ENCODE results near the gene HDAC5.

Gene HDAC5

DNA sequence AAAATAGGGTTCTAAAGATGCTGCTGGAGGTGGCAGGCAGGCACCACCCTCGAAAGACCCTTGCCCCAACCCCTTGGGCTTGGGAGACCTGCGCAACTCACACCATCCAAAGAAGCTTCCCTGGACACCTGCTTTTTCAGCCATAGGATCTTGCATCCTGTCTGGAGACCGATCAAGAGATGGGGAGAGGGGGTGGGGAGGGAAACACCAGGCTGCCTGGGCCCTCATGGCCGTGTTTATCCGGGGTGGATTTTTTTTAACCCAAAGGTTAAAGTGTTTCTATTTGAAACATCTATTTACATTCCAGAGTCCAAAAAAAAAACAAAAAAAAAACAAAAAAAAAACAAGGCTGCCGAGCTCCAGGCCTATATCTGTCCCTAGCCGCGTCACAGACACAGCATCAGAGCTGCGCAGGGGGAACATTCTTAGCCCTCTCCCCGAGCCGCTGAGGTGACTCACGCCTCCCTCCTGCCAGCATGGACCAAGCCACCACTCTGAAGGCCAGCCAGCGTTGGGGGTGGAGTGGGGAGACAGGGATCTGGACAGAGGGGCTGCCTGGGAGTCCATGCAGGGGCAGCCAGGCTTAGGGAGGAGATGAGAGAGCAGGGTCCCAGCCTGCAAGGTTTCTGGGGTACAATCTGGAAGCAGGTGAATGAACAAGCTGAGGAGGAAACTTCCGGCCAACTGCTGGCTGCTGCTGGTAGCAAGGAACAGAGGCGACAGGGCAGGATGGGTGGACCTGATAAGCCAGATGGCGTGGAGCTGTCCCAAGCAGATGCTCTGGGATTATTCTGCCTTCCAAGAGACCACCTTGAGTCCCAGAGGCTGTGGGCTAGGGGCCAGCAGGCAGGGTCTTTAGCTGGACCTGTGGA lies 14.8 kb downstream of the HDAC5 start:
- Histone ChIP-seq H3K4me3 (ENCODE audit: low read depth, low read length) (no peak overlapping the region), H3K27ac (ENCODE audit: extremely low read depth, low read depth, low read length) (no peak overlapping the region)
- POLR2A ChIA-PET: interaction anchor here (0.6 to 5.1 kb wide), 8 partner anchors 9 to 46 kb away, joined by 3 to 34 read pairs (median 3); partner anchors contain the start of genes HDAC5 and LSM12
- TF ChIP-seq ZNF391 (tag by site-specific recombination; IDR thresholded peaks at IDR 0.05; ENCODE audit: borderline replicate concordance, low read depth) (no peak), ZIC2 (tag by site-specific recombination; IDR thresholded peaks at IDR 0.05) (peak; percentile 58; the same call in 1 of the 2 replicates), ZNF121 (tag by site-specific recombination; IDR thresholded peaks at IDR 0.05) (peak; percentile 61; the same call in 1 of the 2 replicates), ZNF175 (tag by site-specific recombination; IDR thresholded peaks at IDR 0.05) (no peak), ZNF292 (tag by site-specific recombination; IDR thresholded peaks at IDR 0.05; ENCODE audit: borderline replicate concordance, low read depth) (no peak), ZNF239 (tag by site-specific recombination; IDR thresholded peaks at IDR 0.05) (no peak), ZFP37 (tag by site-specific recombination; IDR thresholded peaks at IDR 0.05) (no peak), OVOL3 (tag by site-specific recombination; IDR thresholded peaks at IDR 0.05) (no peak), ZBTB20 (tag by site-specific recombination; IDR thresholded peaks at IDR 0.05) (no peak), ZNF629 (tag by site-specific recombination; IDR thresholded peaks at IDR 0.05) (peak; percentile 45; the same call in 1 of the 2 replicates), ZNF16 (tag by site-specific recombination; IDR thresholded peaks at IDR 0.05; ENCODE audit: low read depth) (no peak), ZNF654 (tag by site-specific recombination; IDR thresholded peaks at IDR 0.05; ENCODE audit: low read depth) (no peak), ZNF366 (tag by site-specific recombination; conservative IDR thresholded peaks at IDR 0.05) (peak; percentile 60), ZNF623 (tag by site-specific recombination; IDR thresholded peaks at IDR 0.05) (no peak), GFI1B (tag by site-specific recombination; IDR thresholded peaks at IDR 0.05) (no peak), ZNF521 (tag by site-specific recombination; IDR thresholded peaks at IDR 0.05) (no peak), ZNF24 (tag by site-specific recombination; IDR thresholded peaks at IDR 0.05) (no peak), ZNF585B (tag by site-specific recombination; IDR thresholded peaks at IDR 0.05) (no peak), ZNF660 (tag by site-specific recombination; IDR thresholded peaks at IDR 0.05) (no peak), GLIS1 (tag by site-specific recombination; IDR thresholded peaks at IDR 0.05) (peak; percentile 62), SALL2 (tag by site-specific recombination; IDR thresholded peaks at IDR 0.05; ENCODE audit: borderline replicate concordance) (no peak)
- TF ChIP-seq, protein P1, sequence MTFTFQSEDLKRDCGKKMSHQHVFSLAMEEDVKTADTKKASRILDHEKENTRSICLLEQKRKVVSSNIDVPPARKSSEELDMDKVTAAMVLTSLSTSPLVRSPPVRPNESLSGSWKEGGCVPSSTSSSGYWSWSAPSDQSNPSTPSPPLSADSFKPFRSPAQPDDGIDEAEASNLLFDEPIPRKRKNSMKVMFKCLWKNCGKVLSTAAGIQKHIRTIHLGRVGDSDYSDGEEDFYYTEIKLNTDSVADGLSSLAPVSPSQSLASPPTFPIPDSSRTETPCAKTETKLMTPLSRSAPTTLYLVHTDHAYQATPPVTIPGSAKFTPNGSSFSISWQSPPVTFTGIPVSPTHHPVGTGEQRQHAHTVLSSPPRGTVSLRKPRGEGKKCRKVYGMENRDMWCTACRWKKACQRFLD (tag by site-specific recombination; IDR thresholded peaks at IDR 0.05): no peak
- TF ChIP-seq, protein P2, sequence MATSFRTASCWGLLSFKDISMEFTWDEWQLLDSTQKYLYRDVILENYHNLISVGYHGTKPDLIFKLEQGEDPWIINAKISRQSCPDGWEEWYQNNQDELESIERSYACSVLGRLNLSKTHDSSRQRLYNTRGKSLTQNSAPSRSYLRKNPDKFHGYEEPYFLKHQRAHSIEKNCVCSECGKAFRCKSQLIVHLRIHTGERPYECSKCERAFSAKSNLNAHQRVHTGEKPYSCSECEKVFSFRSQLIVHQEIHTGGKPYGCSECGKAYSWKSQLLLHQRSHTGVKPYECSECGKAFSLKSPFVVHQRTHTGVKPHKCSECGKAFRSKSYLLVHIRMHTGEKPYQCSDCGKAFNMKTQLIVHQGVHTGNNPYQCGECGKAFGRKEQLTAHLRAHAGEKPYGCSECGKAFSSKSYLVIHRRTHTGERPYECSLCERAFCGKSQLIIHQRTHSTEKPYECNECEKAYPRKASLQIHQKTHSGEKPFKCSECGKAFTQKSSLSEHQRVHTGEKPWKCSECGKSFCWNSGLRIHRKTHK (tag by site-specific recombination; IDR thresholded peaks at IDR 0.05): no peak
- TF ChIP-seq, protein P3, sequence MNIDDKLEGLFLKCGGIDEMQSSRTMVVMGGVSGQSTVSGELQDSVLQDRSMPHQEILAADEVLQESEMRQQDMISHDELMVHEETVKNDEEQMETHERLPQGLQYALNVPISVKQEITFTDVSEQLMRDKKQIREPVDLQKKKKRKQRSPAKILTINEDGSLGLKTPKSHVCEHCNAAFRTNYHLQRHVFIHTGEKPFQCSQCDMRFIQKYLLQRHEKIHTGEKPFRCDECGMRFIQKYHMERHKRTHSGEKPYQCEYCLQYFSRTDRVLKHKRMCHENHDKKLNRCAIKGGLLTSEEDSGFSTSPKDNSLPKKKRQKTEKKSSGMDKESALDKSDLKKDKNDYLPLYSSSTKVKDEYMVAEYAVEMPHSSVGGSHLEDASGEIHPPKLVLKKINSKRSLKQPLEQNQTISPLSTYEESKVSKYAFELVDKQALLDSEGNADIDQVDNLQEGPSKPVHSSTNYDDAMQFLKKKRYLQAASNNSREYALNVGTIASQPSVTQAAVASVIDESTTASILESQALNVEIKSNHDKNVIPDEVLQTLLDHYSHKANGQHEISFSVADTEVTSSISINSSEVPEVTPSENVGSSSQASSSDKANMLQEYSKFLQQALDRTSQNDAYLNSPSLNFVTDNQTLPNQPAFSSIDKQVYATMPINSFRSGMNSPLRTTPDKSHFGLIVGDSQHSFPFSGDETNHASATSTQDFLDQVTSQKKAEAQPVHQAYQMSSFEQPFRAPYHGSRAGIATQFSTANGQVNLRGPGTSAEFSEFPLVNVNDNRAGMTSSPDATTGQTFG (tag by site-specific recombination; IDR thresholded peaks at IDR 0.05; ENCODE audit: borderline replicate concordance): no peak
- TF ChIP-seq, protein P4, sequence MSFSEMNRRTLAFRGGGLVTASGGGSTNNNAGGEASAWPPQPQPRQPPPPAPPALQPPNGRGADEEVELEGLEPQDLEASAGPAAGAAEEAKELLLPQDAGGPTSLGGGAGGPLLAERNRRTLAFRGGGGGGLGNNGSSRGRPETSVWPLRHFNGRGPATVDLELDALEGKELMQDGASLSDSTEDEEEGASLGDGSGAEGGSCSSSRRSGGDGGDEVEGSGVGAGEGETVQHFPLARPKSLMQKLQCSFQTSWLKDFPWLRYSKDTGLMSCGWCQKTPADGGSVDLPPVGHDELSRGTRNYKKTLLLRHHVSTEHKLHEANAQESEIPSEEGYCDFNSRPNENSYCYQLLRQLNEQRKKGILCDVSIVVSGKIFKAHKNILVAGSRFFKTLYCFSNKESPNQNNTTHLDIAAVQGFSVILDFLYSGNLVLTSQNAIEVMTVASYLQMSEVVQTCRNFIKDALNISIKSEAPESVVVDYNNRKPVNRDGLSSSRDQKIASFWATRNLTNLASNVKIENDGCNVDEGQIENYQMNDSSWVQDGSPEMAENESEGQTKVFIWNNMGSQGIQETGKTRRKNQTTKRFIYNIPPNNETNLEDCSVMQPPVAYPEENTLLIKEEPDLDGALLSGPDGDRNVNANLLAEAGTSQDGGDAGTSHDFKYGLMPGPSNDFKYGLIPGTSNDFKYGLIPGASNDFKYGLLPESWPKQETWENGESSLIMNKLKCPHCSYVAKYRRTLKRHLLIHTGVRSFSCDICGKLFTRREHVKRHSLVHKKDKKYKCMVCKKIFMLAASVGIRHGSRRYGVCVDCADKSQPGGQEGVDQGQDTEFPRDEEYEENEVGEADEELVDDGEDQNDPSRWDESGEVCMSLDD (tag by site-specific recombination; IDR thresholded peaks at IDR 0.05): no peak
- TF ChIP-seq, protein P5, sequence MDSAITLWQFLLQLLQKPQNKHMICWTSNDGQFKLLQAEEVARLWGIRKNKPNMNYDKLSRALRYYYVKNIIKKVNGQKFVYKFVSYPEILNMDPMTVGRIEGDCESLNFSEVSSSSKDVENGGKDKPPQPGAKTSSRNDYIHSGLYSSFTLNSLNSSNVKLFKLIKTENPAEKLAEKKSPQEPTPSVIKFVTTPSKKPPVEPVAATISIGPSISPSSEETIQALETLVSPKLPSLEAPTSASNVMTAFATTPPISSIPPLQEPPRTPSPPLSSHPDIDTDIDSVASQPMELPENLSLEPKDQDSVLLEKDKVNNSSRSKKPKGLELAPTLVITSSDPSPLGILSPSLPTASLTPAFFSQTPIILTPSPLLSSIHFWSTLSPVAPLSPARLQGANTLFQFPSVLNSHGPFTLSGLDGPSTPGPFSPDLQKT (IDR thresholded peaks at IDR 0.05; ENCODE audit: borderline replicate concordance, low read depth, low read length): no peak
- TF ChIP-seq, protein P6, sequence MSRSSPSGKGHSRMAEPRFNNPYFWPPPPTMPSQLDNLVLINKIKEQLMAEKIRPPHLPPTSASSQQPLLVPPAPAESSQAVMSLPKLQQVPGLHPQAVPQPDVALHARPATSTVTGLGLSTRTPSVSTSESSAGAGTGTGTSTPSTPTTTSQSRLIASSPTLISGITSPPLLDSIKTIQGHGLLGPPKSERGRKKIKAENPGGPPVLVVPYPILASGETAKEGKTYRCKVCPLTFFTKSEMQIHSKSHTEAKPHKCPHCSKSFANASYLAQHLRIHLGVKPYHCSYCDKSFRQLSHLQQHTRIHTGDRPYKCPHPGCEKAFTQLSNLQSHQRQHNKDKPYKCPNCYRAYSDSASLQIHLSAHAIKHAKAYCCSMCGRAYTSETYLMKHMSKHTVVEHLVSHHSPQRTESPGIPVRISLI (tag by site-specific recombination; IDR thresholded peaks at IDR 0.05): no peak

More for the DNA sequence above, 14.8 kb downstream of the HDAC5 start:
- CTCF ChIA-PET: interaction anchor here (0.5 to 1.8 kb wide), 7 partner anchors 12 to 165 kb away, joined by 3 to 8 read pairs (median 3); partner anchors contain the start of gene HDAC5
- no peaks in the 10 kb centered on the region for H3K9me3 ChIP-seq (ENCODE audit: control insufficient read depth, insufficient read depth, low read depth, low read length)
- H3K36me3 ChIP-seq (ENCODE audit: control insufficient read depth in 2 of 2, insufficient read depth in 1 of 2, low read length in 2 of 2): peaks cover 0 to 12% of the 10 kb centered on the region in 2 experiments; a peak in 2 of 3 replicates
- H3K4me1 ChIP-seq (ENCODE audit: control insufficient read depth, insufficient read depth, low read length): peaks cover 24% of the 10 kb centered on the region
